Stimulated activated memory B cell treated with anti-CD40 and anti-IgM and Interleukin-4, amounts not matched to agents 10 μg/mL and 1 μg/mL and 100 μg/mL, for 72 hours (primary cell): ENCODE measurements around the gene ABCG1.

ENCODE experiments used
- ATAC-seq: fragments of 150-1000 bp; cut with Tn5 transposase; 2 replicates; pipeline ENCODE4 v1.10.0; 2021
- H3K27ac Mint-ChIP-seq: one replicate; pipeline ENCODE4 v1.8.0; 2022; ENCODE audit warnings: mild to moderate bottlenecking, mixed read lengths
- H3K27me3 Mint-ChIP-seq: one replicate; pipeline ENCODE4 v1.8.0; 2022; ENCODE audit warnings: mixed read lengths
- H3K36me3 Mint-ChIP-seq: one replicate; pipeline ENCODE4 v1.8.0; 2022; ENCODE audit warnings: mixed read lengths
- H3K4me1 Mint-ChIP-seq: one replicate; pipeline ENCODE4 v1.8.0; 2022; ENCODE audit warnings: mixed read lengths
- H3K4me3 Mint-ChIP-seq: one replicate; pipeline ENCODE4 v1.8.0; 2022; ENCODE audit warnings: mild to moderate bottlenecking, moderate library complexity, mixed read lengths
- H3K9me3 Mint-ChIP-seq: one replicate; pipeline ENCODE4 v1.8.0; 2022; ENCODE audit warnings: mixed read lengths

ABCG1 gene

DNA sequence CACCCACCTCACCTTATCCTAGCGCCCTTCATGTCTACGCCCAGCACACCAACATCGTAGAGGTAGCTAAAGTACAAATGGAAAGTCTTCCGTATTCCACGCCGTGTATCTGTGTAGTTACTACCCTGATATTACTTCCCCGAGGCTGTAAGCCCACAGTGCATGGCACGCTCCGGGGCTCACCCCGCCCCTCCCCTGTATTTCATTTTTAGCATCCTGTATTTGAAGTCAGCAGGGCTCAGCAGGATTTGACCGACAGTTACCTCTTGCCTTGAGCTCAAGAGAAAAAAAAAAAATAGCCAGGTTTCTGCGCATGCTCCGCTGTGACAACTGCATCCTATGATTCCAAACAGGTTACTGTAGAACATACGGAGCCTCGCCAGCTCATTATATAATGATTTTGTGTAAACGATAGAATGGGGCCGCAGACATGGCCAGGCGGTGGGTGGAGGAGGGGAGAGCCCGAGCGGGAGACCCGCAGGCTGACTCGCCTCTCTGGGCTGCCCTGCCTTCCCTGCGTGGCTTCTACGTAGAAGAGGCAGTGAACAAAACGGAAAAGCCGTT lies 1.3 kb downstream of the ABCG1 start:
- Mint-ChIP-seq H3K4me1 (peaks cover 28% of the 10 kb centered on the region), H3K27me3 (no peaks in the 10 kb centered on the region), H3K9me3 (peaks cover 2% of the 10 kb centered on the region), H3K4me3 (peak overlapping the region; percentile 88), H3K27ac (peak overlapping the region; percentile 77), H3K36me3 (no peaks in the 10 kb centered on the region)
- peak; percentile 86 for ATAC-seq

DNA sequence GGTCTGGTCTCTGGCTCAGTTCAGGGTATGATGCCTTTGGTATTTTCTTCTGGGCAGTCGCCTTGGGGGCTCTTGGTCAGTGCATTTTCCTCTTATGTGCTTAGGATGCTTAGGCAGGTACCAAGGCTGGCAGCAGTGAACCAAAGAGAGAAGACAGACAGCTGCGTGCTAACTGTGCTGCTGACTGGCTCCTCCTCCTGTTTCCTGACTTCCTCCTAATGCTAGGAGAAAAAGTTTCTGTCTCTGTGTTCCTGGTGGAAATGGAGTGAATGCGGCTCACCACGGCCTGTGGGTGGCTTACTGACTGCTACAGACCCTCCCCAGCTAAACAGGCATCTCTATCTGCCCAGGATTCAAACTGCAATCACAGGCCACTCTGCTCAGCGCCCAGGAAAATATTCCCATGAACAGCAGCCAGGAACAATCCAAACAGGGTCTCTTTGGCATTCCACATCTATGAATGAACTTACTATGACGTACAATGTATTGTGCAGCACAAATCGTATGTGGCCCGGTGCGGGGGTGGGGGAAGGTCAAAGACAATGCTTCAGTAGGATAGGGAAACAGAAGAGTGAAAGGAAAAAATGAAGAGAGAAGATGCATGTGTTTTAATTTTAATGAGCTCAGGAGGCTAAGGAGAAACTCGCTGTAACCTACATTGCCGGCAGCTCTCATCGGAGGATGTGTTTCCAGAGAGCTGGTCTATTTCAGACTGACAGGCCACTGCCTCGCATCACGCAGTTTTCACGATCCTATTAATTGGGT lies 2.8 kb downstream of the ABCG1 start:
- H3K27me3 Mint-ChIP-seq, result no peaks in the 10 kb centered on the region
- H3K36me3 Mint-ChIP-seq, result peaks cover 11% of the 10 kb centered on the region
- H3K4me1 Mint-ChIP-seq, result peaks cover 28% of the 10 kb centered on the region
- ATAC-seq, result no peak
- no peaks in the 10 kb centered on the region for H3K9me3 Mint-ChIP-seq
- H3K27ac Mint-ChIP-seq, result no peak overlapping the region
- H3K4me3 Mint-ChIP-seq, result no peak overlapping the region

DNA sequence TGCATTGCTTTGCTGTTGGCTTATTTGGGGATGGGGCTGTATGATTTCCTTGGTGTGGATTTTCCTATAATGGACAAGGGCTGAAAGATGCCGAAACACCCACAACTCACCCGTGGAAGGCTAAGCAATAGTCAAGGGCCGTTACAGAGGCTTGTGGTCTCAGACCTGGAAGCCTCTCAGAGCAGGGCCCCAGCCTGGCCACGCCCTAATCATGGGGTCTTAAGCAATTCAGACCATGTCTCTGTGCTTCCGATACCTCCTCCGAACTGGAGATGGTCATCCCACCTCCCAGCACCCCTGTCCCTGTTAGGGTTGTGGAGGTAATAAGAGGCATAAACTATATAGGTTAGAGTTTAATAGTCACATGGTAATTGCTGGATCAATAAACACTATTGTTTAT lies 3.4 kb downstream of the ABCG1 start:
- H3K36me3 Mint-ChIP-seq, result peaks cover 11% of the 10 kb centered on the region

DNA sequence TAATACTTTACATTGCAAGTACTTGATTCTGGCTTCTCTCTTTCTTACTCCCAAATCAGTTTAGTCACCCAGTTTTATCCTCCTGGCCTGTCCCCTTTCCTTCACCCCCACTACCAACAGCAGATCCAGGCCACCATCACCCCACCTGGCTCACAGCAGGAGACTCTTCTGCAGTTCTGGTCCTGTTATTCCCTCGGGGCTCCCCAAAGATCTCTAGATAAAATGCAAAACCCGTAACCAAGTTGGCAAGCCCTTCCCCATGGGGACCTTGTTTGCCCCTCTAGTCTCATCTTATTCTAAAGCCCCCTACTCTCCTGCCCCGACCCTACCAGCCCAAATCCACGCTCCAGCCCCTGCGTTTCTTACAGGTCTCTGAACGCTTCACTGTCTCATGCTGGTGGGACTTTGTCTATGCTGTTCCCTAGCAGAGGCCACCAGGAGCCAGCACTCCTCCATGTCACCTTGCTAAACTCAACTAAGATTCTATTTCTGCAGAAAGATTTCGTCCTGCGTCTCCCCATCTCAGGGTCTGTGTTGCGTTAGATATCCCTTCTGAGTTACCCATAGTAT lies 4.0 kb downstream of the ABCG1 start:
- peaks cover 5% of the 10 kb centered on the region for H3K9me3 Mint-ChIP-seq
- no peak for ATAC-seq
- peaks cover 34% of the 10 kb centered on the region for H3K4me1 Mint-ChIP-seq
- H3K36me3 Mint-ChIP-seq, result peaks cover 11% of the 10 kb centered on the region
- no peaks in the 10 kb centered on the region for H3K27me3 Mint-ChIP-seq
- H3K27ac Mint-ChIP-seq, result no peak overlapping the region
- H3K4me3 Mint-ChIP-seq, result no peak overlapping the region

More for the DNA sequence above, 3.4 kb downstream of the ABCG1 start:
- Mint-ChIP-seq H3K4me1 (peaks cover 29% of the 10 kb centered on the region), H3K9me3 (peaks cover under 1% of the 10 kb centered on the region), H3K4me3 (no peak overlapping the region), H3K27me3 (no peaks in the 10 kb centered on the region), H3K27ac (no peak overlapping the region)
- no peak for ATAC-seq

DNA sequence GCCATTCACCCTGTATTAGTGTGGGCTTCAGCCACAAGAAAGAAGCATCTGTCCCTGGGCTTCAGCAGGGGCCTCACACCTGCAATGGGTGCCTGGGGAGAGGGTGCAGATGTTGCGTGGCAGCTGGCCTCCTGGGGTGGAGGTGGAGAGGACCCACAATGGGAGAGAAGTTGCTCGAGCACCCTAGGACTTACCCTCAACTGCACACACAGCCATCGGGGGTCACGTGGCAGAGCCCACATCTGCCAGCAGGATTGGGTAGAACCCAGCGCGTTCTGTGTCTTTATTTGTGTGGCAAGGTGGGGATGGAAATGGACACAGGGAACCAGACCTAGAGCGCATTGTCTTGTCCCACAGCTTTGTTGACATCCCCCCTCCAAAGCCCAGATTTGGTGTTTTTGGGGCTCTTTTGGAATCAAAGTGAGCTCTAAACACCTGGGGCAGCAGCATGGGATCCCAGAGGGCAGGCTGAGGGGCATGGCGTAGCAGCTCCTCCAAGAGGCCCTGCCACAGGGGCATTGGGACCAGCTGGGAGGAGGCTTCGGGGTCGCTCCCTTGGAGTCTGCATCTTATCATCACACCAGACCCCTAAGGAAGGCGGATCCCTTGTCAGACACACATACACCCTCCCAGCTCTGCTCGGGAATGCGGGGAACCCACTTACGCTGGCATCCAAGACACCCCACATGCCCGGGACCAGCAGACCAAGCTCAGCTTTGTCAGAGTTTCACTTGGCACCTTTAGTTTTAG lies 5.1 kb downstream of the ABCG1 start:
- no peak overlapping the region for H3K4me3 Mint-ChIP-seq
- H3K27ac Mint-ChIP-seq, result no peak overlapping the region
- H3K27me3 Mint-ChIP-seq, result no peaks in the 10 kb centered on the region
- H3K36me3 Mint-ChIP-seq, result peaks cover 11% of the 10 kb centered on the region
- peaks cover 5% of the 10 kb centered on the region for H3K9me3 Mint-ChIP-seq
- ATAC-seq, result no peak
- peaks cover 45% of the 10 kb centered on the region for H3K4me1 Mint-ChIP-seq

DNA sequence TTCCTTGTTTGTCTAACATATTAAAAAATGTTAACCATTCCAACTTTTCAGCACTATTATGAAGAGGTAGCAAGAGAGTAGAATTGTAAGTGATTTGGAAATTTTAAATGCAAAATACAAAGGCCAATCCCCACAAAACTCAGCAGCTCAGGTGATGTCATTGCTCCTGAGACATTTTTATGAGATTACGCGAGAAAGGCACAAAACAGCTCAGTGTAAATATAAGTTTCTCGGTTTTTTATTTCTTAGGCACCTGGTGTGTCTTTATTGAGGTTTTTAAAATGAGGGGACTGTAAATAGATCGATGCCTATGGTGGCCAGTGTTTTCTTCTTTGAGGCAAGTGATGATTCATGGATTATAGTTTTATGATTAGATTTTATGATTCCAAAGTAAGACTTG lies 6.1 kb downstream of the ABCG1 start:
- Mint-ChIP-seq H3K27ac (no peak overlapping the region), H3K4me1 (peaks cover 46% of the 10 kb centered on the region), H3K9me3 (peaks cover 5% of the 10 kb centered on the region), H3K27me3 (no peaks in the 10 kb centered on the region), H3K4me3 (no peak overlapping the region), H3K36me3 (peaks cover 11% of the 10 kb centered on the region)
- ATAC-seq, result no peak

DNA sequence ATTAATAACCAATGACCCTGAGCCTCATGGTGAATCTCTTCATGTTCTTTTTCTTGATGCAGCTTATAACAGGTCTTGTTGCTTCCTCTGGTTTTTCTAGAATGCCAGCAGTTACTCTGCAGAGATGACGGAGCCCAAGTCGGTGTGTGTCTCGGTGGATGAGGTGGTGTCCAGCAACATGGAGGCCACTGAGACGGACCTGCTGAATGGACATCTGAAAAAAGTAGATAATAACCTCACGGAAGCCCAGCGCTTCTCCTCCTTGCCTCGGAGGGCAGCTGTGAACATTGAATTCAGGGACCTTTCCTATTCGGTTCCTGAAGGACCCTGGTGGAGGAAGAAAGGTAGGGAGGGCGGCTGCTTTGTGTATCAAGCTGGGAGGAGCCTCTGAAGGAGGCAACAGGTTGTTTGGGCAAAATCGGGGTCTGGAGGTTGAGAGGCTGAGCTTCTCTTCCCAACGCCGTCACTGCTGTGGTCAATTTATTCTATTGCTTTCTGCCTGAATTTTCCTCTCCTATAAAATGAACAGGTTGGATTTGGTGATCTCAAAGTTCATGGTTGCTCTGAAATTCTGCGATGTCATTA lies 6.7 kb downstream of the ABCG1 start:
- Mint-ChIP-seq H3K27me3 (no peaks in the 10 kb centered on the region), H3K9me3 (peaks cover 5% of the 10 kb centered on the region), H3K36me3 (peaks cover 11% of the 10 kb centered on the region), H3K4me3 (no peak overlapping the region), H3K4me1 (peaks cover 40% of the 10 kb centered on the region), H3K27ac (no peak overlapping the region)
- ATAC-seq, result no peak

DNA sequence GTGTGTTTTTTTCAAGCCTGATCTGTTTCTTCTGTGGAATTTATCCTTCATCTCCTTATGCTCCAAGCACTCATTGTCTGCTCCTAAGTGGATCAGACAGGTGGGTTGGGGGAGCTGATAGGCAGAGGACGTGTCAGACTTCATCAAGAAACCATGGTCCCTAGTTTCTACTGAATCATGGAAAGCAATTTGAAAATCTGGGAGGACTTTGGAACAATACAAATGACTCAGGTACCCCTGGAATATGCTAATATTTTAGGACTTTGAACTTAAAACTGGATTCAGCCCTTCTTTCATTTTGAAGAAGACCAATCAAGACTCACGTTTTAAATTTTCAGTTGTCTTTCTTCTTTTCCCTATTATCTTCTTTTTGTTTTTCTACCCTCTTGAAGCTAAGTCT lies 7.7 kb downstream of the ABCG1 start:
- Mint-ChIP-seq H3K9me3 (peaks cover 5% of the 10 kb centered on the region), H3K4me1 (peaks cover 38% of the 10 kb centered on the region), H3K36me3 (peaks cover 11% of the 10 kb centered on the region), H3K4me3 (no peak overlapping the region), H3K27me3 (no peaks in the 10 kb centered on the region), H3K27ac (peak overlapping the region; percentile 87)
- ATAC-seq, result no peak

DNA sequence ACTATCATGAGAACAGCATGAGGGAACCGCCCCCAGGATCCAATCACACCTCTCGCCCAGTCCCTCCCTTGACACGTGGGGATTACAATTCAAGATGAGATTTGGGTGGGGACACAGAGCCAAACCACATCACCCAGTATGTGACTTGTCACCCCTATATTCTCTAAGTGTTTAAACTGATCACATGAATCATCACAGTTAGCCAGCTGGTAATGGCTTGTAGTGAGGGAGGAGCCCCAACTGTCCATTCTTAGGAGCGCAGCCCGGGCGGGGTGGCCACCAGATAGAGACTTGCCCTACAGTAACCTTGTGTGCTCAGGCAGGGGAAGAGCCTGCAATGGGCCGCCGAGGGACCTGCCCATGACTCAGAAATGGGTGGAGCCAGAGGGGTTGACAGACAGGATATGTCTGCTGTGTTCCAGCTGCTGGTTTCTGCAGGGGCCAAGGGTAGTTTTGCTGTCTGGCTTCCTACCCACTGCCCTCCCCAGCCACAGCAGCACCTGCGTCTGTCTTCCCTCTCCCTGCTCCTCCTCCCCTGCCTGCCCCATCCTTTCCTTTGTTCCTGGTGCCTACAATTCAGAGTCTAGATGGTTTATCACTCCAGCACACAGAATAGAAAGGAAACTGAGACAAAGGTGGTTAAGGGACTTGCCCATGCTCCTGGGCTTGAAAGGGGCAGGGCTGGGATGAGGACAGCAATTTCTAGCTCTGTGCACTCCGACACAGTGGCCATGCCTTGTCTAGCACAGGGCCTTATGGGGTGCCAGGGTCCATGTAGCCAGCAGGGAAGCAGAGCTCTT lies 9.2 kb downstream of the ABCG1 start:
- Mint-ChIP-seq H3K4me1 (peaks cover 38% of the 10 kb centered on the region), H3K9me3 (peaks cover 5% of the 10 kb centered on the region), H3K36me3 (peaks cover 11% of the 10 kb centered on the region), H3K27ac (peak overlapping the region; percentile 87), H3K27me3 (no peaks in the 10 kb centered on the region), H3K4me3 (no peak overlapping the region)
- peak; percentile 95 for ATAC-seq

DNA sequence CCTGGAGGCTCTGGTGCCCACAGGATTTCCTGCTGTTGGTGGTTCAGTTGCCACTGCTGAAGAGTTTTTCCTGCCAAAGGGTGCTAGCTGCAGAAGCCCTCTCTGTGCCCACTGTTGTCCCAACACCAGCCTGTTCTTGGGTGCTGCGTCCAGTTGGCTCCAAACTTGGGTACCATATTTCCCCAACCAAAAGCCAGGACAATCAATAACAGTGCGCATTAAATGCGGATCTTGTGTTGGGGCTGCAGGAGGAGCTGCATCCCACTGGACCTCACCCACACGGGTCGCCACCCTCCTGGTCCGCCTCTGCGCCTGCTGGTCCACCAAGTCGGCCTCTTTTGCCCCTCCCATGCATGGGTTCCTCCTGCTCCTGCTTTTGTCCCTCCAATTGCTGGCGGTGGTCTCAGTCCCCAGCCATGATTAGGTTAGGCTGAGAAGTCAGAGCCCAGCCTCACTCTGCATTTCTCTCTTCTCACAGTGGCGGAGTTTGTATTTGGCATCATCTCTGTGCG lies 9.8 kb downstream of the ABCG1 start:
- peak overlapping the region; percentile 87 for H3K27ac Mint-ChIP-seq
- peaks cover 11% of the 10 kb centered on the region for H3K36me3 Mint-ChIP-seq
- H3K9me3 Mint-ChIP-seq, result peaks cover 5% of the 10 kb centered on the region
- H3K4me3 Mint-ChIP-seq, result no peak overlapping the region
- peaks cover 43% of the 10 kb centered on the region for H3K4me1 Mint-ChIP-seq
- ATAC-seq, result no peak
- H3K27me3 Mint-ChIP-seq, result no peaks in the 10 kb centered on the region

DNA sequence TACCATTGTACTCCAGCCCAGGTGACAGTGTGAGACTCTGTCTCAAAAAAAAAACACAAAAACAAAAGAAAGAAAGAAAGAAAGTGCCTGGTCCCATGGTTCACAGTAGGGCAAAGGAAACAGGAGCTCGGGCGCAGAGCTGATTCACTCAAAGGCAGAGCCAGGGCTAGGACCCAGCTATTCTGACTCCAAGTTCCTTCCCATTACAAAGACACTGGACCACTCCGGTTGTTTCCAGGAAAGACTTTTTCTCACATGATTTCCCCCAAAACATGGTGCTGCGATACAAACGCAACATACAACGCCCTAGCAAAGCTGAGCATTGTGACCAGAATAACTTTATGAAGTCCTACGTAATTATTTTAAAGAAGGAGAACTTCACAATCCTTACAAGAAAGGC lies 10.7 kb downstream of the ABCG1 start:
- peak overlapping the region; percentile 87 for H3K27ac Mint-ChIP-seq
- no peak for ATAC-seq
- peaks cover 5% of the 10 kb centered on the region for H3K9me3 Mint-ChIP-seq
- no peaks in the 10 kb centered on the region for H3K27me3 Mint-ChIP-seq
- peaks cover 11% of the 10 kb centered on the region for H3K36me3 Mint-ChIP-seq
- H3K4me1 Mint-ChIP-seq, result peaks cover 52% of the 10 kb centered on the region
- no peak overlapping the region for H3K4me3 Mint-ChIP-seq

DNA sequence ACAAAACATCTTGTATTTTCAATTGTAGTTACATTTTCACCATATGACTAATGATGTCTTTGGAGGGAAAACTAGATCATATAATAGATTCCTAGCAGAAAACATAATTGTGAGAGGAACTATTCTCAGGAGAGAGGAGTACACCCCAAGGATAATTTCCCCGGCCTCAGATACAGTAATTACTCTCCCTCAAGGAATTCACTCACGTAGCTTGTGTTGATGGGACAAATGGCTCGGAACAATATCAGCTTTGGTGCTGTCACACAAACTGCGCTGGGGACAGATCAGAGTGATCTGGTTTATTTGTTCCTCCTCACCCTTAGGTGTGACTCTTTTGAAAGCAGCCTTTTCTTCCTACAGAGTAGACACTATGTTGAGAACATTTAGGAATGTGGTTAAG lies 11.2 kb downstream of the ABCG1 start:
- H3K36me3 Mint-ChIP-seq, result peaks cover 11% of the 10 kb centered on the region
- peaks cover 57% of the 10 kb centered on the region for H3K4me1 Mint-ChIP-seq
- ATAC-seq, result no peak
- H3K9me3 Mint-ChIP-seq, result peaks cover 5% of the 10 kb centered on the region
- H3K27me3 Mint-ChIP-seq, result no peaks in the 10 kb centered on the region
- no peak overlapping the region for H3K4me3 Mint-ChIP-seq
- H3K27ac Mint-ChIP-seq, result peak overlapping the region; percentile 87

DNA sequence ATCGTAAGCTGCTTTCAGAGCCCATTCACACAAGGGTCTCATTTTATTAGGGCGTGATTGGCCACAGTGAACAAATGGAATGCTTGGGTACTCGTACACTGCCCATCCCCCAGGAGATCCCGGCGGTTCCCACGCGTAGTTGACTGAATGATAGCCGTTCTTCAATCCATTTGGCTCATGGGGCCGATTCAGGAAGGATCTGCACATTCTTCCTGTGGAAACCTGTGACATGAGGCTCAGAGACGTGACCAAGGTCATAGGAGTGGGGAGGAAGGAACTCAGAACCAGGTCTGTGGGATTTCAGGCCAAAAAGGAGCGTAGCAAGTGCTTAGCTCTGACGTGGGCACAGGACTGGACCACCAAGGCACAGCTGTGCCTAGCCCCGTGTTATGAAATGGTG lies 11.7 kb downstream of the ABCG1 start:
- peaks cover 8% of the 10 kb centered on the region for H3K36me3 Mint-ChIP-seq
- peaks cover 62% of the 10 kb centered on the region for H3K4me1 Mint-ChIP-seq
- no peak for ATAC-seq
- no peak overlapping the region for H3K4me3 Mint-ChIP-seq
- peak overlapping the region; percentile 87 for H3K27ac Mint-ChIP-seq
- peaks cover 5% of the 10 kb centered on the region for H3K9me3 Mint-ChIP-seq
- no peaks in the 10 kb centered on the region for H3K27me3 Mint-ChIP-seq

DNA sequence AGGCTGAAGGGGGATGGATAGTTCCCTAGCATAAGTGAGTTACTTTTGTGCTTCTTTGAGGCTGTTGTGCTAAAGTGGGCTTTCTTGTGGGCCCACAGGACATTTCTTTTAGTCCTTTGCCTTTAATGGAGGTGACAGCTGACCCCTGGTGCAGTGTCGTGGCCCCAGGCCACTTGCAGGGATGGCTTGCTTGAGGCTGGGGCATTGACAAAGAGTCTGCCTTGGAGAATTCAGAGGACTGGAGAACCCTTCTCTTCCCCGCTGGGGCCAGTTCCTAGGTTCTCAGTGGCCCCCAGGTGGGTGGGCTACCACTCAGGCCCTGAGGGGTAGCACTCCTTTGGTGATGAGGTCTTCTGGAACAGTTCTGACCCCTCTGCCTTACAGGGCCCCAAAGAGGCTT lies 12.8 kb downstream of the ABCG1 start:
- H3K4me1 Mint-ChIP-seq, result peaks cover 73% of the 10 kb centered on the region
- H3K9me3 Mint-ChIP-seq, result peaks cover 5% of the 10 kb centered on the region
- no peaks in the 10 kb centered on the region for H3K36me3 Mint-ChIP-seq
- no peaks in the 10 kb centered on the region for H3K27me3 Mint-ChIP-seq
- peak overlapping the region; percentile 85 for H3K27ac Mint-ChIP-seq
- H3K4me3 Mint-ChIP-seq, result no peak overlapping the region
- no peak for ATAC-seq
